Astrocyte (in vitro differentiated cells and primary cell): ENCODE data around the gene SPOCK1. TPM values are rescaled to one million over a fixed set of nuclear protein-coding genes. Genes with fewer than 3 reads are reported as not detected.

Experiments used
- DNase-seq: peaks from one replicate; pipeline ENCODE4 v3.0.0-alpha.2; 2010; ENCODE audit warnings: low read depth
- FAIRE-seq: peaks from 2 replicates; lab custom pipeline; 2011; peaks lifted over from hg19 to GRCh38; lab: Jason Lieb, UNC
- H2AFZ ChIP-seq: 2 replicates; pipeline ENCODE4 v1.6.0; 2012; ENCODE audit warnings: low read depth, low read length, inconsistent platforms
- H3K27ac ChIP-seq: 2 replicates; pipeline ENCODE4 v1.5.1; 2011; ENCODE audit warnings: low read depth, low read length, inconsistent platforms
- H3K27me3 ChIP-seq: 2 replicates; pipeline ENCODE4 v1.6.0; 2011; ENCODE audit warnings: low read length, inconsistent platforms; ENCODE audit not compliant: insufficient read depth
- H3K36me3 ChIP-seq: 2 replicates; pipeline ENCODE4 v1.5.1; 2011; ENCODE audit warnings: low read length, inconsistent platforms; ENCODE audit not compliant: insufficient read depth
- H3K4me1 ChIP-seq: 2 replicates; pipeline ENCODE4 v1.5.1; 2011; ENCODE audit warnings: low read length, inconsistent platforms; ENCODE audit not compliant: insufficient read depth
- H3K4me2 ChIP-seq: 2 replicates; pipeline ENCODE4 v1.6.0; 2012; ENCODE audit warnings: low read length, inconsistent platforms
- H3K4me3 ChIP-seq: 2 replicates; pipeline ENCODE4 v1.5.1; 2011; ENCODE audit warnings: low read depth, mild to moderate bottlenecking, low read length, inconsistent platforms; ENCODE audit not compliant: insufficient read depth
- H3K79me2 ChIP-seq: 2 replicates; pipeline ENCODE4 v1.6.0; 2012; ENCODE audit warnings: mild to moderate bottlenecking, low read length, inconsistent platforms; ENCODE audit not compliant: insufficient read depth
- H3K9ac ChIP-seq: 2 replicates; pipeline ENCODE4 v1.6.0; 2012; ENCODE audit warnings: mild to moderate bottlenecking, low read length, inconsistent platforms
- H3K9me3 ChIP-seq: 2 replicates; pipeline ENCODE4 v1.5.1; 2012; ENCODE audit warnings: low read depth, mild to moderate bottlenecking, low read length, inconsistent platforms; ENCODE audit not compliant: insufficient read depth
- H4K20me1 ChIP-seq: 2 replicates; pipeline ENCODE4 v1.6.0; 2012; ENCODE audit warnings: low read length, inconsistent platforms; ENCODE audit not compliant: insufficient read depth
- H3K27ac Mint-ChIP-seq: one replicate; pipeline ENCODE4 v1.8.0; 2021; ENCODE audit warnings: mild to moderate bottlenecking, mixed read lengths; ENCODE audit not compliant: unreplicated experiment
- H3K27me3 Mint-ChIP-seq: one replicate; pipeline ENCODE4 v1.8.0; 2021; ENCODE audit warnings: low read depth, mixed read lengths; ENCODE audit not compliant: unreplicated experiment
- H3K36me3 Mint-ChIP-seq: one replicate; pipeline ENCODE4 v1.8.0; 2021; ENCODE audit warnings: low read depth, mixed read lengths; ENCODE audit not compliant: unreplicated experiment
- H3K4me1 Mint-ChIP-seq: one replicate; pipeline ENCODE4 v1.8.0; 2021; ENCODE audit warnings: low read depth, mixed read lengths; ENCODE audit not compliant: unreplicated experiment
- H3K4me3 Mint-ChIP-seq: one replicate; pipeline ENCODE4 v1.8.0; 2021; ENCODE audit warnings: mild to moderate bottlenecking, moderate library complexity, mixed read lengths; ENCODE audit not compliant: unreplicated experiment
- H3K9me3 Mint-ChIP-seq: one replicate; pipeline ENCODE4 v1.8.0; 2021; ENCODE audit warnings: mild to moderate bottlenecking, mixed read lengths; ENCODE audit not compliant: unreplicated experiment
- EZH2 ChIP-seq: IDR thresholded peaks from 2 replicates; pipeline ENCODE4 v1.6.1; 2012; ENCODE audit warnings: mild to moderate bottlenecking, low read length, inconsistent platforms; ENCODE audit not compliant: insufficient read depth
- total RNA-seq: library from RNA; stranded (reverse); gene quantifications from 2 replicates; pipeline ENCODE4 v1.2.1, GENCODE V29; 2021
- TF ChIP-seq, protein P1 (sequence below): IDR thresholded peaks from 2 replicates; pipeline ENCODE4 v1.5.1; 2011; ENCODE audit warnings: low read depth, mild to moderate bottlenecking, inconsistent platforms, low read length, moderate library complexity; ENCODE audit not compliant: insufficient read depth

The SPOCK1 gene
- total RNA-seq, 1 donor from 2014 or later = 53.5 TPM

DNA sequence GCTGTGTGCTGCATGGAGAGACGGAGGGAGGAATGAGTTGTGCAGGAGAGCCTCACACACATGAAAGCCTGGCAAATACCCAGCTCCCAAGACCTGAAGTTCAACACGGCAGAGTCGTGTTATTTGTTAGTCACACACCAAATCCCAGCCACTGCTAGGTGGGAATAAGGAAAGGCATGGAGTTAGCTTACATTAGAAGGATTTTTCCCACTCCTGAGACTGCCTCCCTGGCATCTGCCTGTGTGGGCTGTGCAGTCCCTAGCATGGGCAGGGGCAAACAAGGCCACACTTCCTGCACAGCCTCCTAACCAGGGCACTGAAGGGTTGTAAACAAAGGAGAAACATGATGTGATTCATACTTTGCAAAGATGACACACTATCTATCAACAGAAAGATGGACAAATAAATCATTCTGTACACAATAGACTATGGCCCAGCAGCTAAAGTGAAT is 306.8 kb downstream of the SPOCK1 start:
- no peaks in the 10 kb centered on the region for H3K36me3 ChIP-seq
- peaks cover 5% of the 10 kb centered on the region for H3K79me2 ChIP-seq
- peaks cover 19% of the 10 kb centered on the region for H3K4me1 ChIP-seq
- peaks cover 19% of the 10 kb centered on the region for H3K4me1 Mint-ChIP-seq
- H3K27me3 Mint-ChIP-seq = peaks cover 8% of the 10 kb centered on the region
- no peaks in the 10 kb centered on the region for H3K9me3 ChIP-seq
- H3K4me3 ChIP-seq = no peak overlapping the region
- no peaks in the 10 kb centered on the region for H3K36me3 Mint-ChIP-seq
- H3K4me3 Mint-ChIP-seq = no peak overlapping the region
- FAIRE-seq (peak; percentile 5), DNase-seq (peak; percentile 82)
- peaks cover 15% of the 10 kb centered on the region for H4K20me1 ChIP-seq
- H2AFZ ChIP-seq = no peak overlapping the region
- H3K27ac Mint-ChIP-seq = no peak overlapping the region
- H3K9me3 Mint-ChIP-seq = peaks cover 5% of the 10 kb centered on the region
- no peak overlapping the region for H3K9ac ChIP-seq
- TF ChIP-seq, protein P1, sequence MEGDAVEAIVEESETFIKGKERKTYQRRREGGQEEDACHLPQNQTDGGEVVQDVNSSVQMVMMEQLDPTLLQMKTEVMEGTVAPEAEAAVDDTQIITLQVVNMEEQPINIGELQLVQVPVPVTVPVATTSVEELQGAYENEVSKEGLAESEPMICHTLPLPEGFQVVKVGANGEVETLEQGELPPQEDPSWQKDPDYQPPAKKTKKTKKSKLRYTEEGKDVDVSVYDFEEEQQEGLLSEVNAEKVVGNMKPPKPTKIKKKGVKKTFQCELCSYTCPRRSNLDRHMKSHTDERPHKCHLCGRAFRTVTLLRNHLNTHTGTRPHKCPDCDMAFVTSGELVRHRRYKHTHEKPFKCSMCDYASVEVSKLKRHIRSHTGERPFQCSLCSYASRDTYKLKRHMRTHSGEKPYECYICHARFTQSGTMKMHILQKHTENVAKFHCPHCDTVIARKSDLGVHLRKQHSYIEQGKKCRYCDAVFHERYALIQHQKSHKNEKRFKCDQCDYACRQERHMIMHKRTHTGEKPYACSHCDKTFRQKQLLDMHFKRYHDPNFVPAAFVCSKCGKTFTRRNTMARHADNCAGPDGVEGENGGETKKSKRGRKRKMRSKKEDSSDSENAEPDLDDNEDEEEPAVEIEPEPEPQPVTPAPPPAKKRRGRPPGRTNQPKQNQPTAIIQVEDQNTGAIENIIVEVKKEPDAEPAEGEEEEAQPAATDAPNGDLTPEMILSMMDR = no peak
- TF ChIP-seq EZH2 = no peak
- peak overlapping the region; percentile 11 for H3K27ac ChIP-seq
- no peaks in the 10 kb centered on the region for H3K27me3 ChIP-seq
- peak overlapping the region; percentile 13 for H3K4me2 ChIP-seq

DNA sequence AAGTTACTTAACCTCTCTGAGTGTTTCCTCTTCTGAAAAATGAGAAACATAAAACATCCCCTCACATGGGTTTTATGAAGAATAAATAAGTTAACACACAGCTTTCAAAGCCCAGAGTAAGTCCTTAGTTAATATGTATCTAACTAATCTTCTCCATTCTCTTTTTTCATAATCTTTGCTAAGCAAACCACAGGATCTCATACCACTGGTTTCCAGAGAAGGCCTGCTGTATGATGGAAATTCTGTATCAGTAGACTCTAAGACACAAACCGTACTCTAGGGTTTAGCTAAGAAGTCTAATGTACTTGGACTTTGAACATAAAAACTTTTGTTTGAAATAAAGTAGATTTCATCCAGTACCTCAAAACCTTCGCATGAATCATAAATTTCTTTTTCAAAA is 307.9 kb downstream of the SPOCK1 start:
- no peak overlapping the region for H2AFZ ChIP-seq
- DNase-seq (peak; percentile 67), FAIRE-seq (peak; percentile 26)
- Mint-ChIP-seq H3K9me3 (peaks cover 3% of the 10 kb centered on the region), H3K4me3 (no peak overlapping the region), H3K36me3 (no peaks in the 10 kb centered on the region), H3K4me1 (peaks cover 26% of the 10 kb centered on the region), H3K27ac (no peak overlapping the region), H3K27me3 (peaks cover 8% of the 10 kb centered on the region)
- H3K27me3 ChIP-seq = no peaks in the 10 kb centered on the region
- peak overlapping the region; percentile 63 for H3K27ac ChIP-seq
- H3K9ac ChIP-seq = no peak overlapping the region
- H4K20me1 ChIP-seq = peaks cover 12% of the 10 kb centered on the region
- peaks cover 25% of the 10 kb centered on the region for H3K4me1 ChIP-seq
- TF ChIP-seq, protein P1 = no peak
- no peak for TF ChIP-seq EZH2
- no peaks in the 10 kb centered on the region for H3K9me3 ChIP-seq
- no peaks in the 10 kb centered on the region for H3K36me3 ChIP-seq
- H3K79me2 ChIP-seq = peaks cover 2% of the 10 kb centered on the region
- no peak overlapping the region for H3K4me3 ChIP-seq
- H3K4me2 ChIP-seq = peak overlapping the region; percentile 33

DNA sequence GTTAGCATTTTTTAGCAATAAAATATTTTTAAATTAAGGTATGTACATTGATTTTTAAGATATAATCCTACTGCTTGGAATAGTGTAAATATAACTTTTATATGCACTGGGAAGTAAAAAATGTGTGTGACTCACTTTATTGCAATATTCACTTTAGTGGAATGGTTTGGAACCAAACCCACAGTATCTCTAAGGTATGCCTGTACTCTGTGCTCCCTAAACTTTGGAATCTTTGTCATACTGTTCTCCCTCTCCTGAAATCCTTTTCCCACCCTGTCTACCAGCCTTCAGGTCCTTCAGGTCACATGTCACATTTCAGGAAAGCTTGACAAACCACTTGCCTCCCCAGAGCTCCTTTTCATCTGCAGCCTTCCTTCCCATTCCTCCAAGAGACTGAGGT is 308.7 kb downstream of the SPOCK1 start:
- H3K79me2 ChIP-seq = no peaks in the 10 kb centered on the region
- H3K27ac Mint-ChIP-seq = no peak overlapping the region
- H3K27ac ChIP-seq = peak overlapping the region; percentile 63
- H3K27me3 ChIP-seq = no peaks in the 10 kb centered on the region
- no peaks in the 10 kb centered on the region for H3K36me3 Mint-ChIP-seq
- H3K9me3 ChIP-seq = no peaks in the 10 kb centered on the region
- peak overlapping the region; percentile 33 for H3K4me2 ChIP-seq
- H3K4me1 Mint-ChIP-seq = peaks cover 26% of the 10 kb centered on the region
- no peak overlapping the region for H3K4me3 Mint-ChIP-seq
- H3K4me1 ChIP-seq = peaks cover 25% of the 10 kb centered on the region
- peak; percentile 50 for FAIRE-seq
- H3K36me3 ChIP-seq = no peaks in the 10 kb centered on the region
- peaks cover 6% of the 10 kb centered on the region for H3K27me3 Mint-ChIP-seq
- H4K20me1 ChIP-seq = peaks cover 8% of the 10 kb centered on the region
- TF ChIP-seq EZH2 = no peak
- TF ChIP-seq, protein P1 = no peak
- DNase-seq = peak; percentile 76
- H2AFZ ChIP-seq = no peak overlapping the region
- H3K4me3 ChIP-seq = no peak overlapping the region
- H3K9ac ChIP-seq = peak overlapping the region; percentile 7
- H3K9me3 Mint-ChIP-seq = peaks cover 3% of the 10 kb centered on the region
